Prostate gland (tissue), 2 donors: ENCODE results near the gene LUC7L2.

Experiments used
- POLR2A ChIP-seq: fragments of 450-650 bp; IDR thresholded peaks from one replicate; pipeline ENCODE4 v1.6.1; 2016; ENCODE audit warnings: antibody characterized with exemption, mild to moderate bottlenecking
- POLR2AphosphoS5 ChIP-seq: sonication (generic); formaldehyde crosslinking; IDR thresholded peaks from one replicate; pipeline ENCODE4 v1.6.1; 2017; ENCODE audit warnings: antibody characterized with exemption
- TF ChIP-seq, protein P1 (sequence below), 4 experiments: fragments of 200-600 bp in 2 of 4; fragments of 450-650 bp in 2 of 4; sonication (generic) in 2 of 4; IDR thresholded peaks; 1 replicate in 3 of 4; 2 replicates in 1 of 4; pipeline ENCODE4 v1.5.1; 2016 to 2019; ENCODE audit warnings: antibody characterized with exemption in 4 of 4, mild to moderate bottlenecking in 2 of 4, moderate library complexity in 2 of 4

DNA sequence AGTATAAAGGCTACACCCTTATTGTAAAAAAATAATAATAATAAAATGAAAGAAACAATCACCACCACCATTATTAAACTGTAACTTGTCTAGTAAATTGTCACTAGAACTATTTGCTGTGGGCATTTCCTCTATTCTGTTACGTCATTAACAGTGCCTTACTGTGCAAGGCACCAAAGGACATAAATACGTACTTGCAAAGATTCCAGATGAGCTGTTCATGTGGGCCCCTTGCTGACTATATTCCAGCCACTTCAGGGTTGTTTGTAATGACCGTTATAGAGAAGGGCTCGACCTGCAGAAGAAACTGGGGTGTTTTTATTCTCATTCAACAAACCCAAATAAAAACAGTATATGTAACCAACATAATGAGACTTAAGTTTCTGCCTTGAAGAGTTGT, 63.4 kb downstream of the LUC7L2 start:
- TF ChIP-seq, protein P1, sequence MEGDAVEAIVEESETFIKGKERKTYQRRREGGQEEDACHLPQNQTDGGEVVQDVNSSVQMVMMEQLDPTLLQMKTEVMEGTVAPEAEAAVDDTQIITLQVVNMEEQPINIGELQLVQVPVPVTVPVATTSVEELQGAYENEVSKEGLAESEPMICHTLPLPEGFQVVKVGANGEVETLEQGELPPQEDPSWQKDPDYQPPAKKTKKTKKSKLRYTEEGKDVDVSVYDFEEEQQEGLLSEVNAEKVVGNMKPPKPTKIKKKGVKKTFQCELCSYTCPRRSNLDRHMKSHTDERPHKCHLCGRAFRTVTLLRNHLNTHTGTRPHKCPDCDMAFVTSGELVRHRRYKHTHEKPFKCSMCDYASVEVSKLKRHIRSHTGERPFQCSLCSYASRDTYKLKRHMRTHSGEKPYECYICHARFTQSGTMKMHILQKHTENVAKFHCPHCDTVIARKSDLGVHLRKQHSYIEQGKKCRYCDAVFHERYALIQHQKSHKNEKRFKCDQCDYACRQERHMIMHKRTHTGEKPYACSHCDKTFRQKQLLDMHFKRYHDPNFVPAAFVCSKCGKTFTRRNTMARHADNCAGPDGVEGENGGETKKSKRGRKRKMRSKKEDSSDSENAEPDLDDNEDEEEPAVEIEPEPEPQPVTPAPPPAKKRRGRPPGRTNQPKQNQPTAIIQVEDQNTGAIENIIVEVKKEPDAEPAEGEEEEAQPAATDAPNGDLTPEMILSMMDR (IDR thresholded peaks at IDR 0.05), result no peak
- TF ChIP-seq POLR2A, result no peak
- no peak for TF ChIP-seq POLR2AphosphoS5
